Neural progenitor cell (in vitro differentiated cells): ENCODE data around the gene VAPB. TPM values are rescaled to one million over a fixed set of nuclear protein-coding genes. Genes with fewer than 3 reads are reported as not detected.

Source experiments
- DNase-seq: peaks from one replicate; pipeline ENCODE4 v3.0.0-alpha.2; 2016; ENCODE audit warnings: low spot score
- H2AFZ ChIP-seq: fragments of 200-600 bp; sonication (generic); replicated peaks from 2 replicates; pipeline ENCODE4 v1.6.1; 2016; ENCODE audit warnings: antibody characterized with exemption
- H3F3A ChIP-seq: fragments of 200-600 bp; sonication (generic); 2 replicates; pipeline ENCODE4 v1.6.1; 2016; ENCODE audit warnings: antibody characterized with exemption, low read depth
- H3K27ac ChIP-seq: fragments of 200-600 bp; sonication (generic); 2 replicates; pipeline ENCODE4 v1.5.1; 2016; ENCODE audit warnings: mild to moderate bottlenecking
- H3K27me3 ChIP-seq: fragments of 200-600 bp; sonication (generic); 2 replicates; pipeline ENCODE4 v1.6.1; 2016; ENCODE audit warnings: mild to moderate bottlenecking, moderate library complexity
- H3K36me3 ChIP-seq: fragments of 200-600 bp; sonication (generic); 2 replicates; pipeline ENCODE4 v1.5.1; 2016
- H3K4me1 ChIP-seq: fragments of 200-600 bp; sonication (generic); 2 replicates; pipeline ENCODE4 v1.6.1; 2016; ENCODE audit warnings: mixed run types
- H3K4me2 ChIP-seq: fragments of 200-600 bp; sonication (generic); 2 replicates; pipeline ENCODE4 v1.6.1; 2016
- H3K4me3 ChIP-seq: fragments of 200-600 bp; sonication (generic); 2 replicates; pipeline ENCODE4 v1.5.1; 2016
- H3K79me2 ChIP-seq: fragments of 200-600 bp; sonication (generic); 2 replicates; pipeline ENCODE4 v1.6.1; 2016; ENCODE audit warnings: low read depth
- H3K9ac ChIP-seq: fragments of 200-600 bp; sonication (generic); 2 replicates; pipeline ENCODE4 v1.6.1; 2016
- H3K9me3 ChIP-seq: fragments of 200-600 bp; sonication (generic); 2 replicates; pipeline ENCODE4 v1.5.1; 2016; ENCODE audit warnings: low read depth
- H4K20me1 ChIP-seq: fragments of 200-600 bp; sonication (generic); 2 replicates; pipeline ENCODE4 v1.6.1; 2016; ENCODE audit warnings: low read depth
- H3K27ac Mint-ChIP-seq: 3 replicates; pipeline ENCODE4 v1.8.0; 2021; ENCODE audit warnings: mixed read lengths
- H3K27me3 Mint-ChIP-seq: 2 replicates; pipeline ENCODE4 v1.8.0; 2022; ENCODE audit warnings: low read depth, mild to moderate bottlenecking, inconsistent platforms, moderate library complexity, mixed read lengths; ENCODE audit not compliant: insufficient read depth
- H3K36me3 Mint-ChIP-seq: 3 replicates; pipeline ENCODE4 v1.8.0; 2021; ENCODE audit warnings: mixed read lengths
- H3K4me1 Mint-ChIP-seq: 3 replicates; pipeline ENCODE4 v1.8.0; 2021; ENCODE audit warnings: mixed read lengths
- H3K4me3 Mint-ChIP-seq: 3 replicates; pipeline ENCODE4 v1.8.0; 2021; ENCODE audit warnings: mild to moderate bottlenecking, moderate library complexity, mixed read lengths
- H3K9me3 Mint-ChIP-seq: 3 replicates; pipeline ENCODE4 v1.8.0; 2020; ENCODE audit warnings: mixed read lengths
- CTCF ChIP-seq: fragments of 200-600 bp; sonication (generic); IDR thresholded peaks from 2 replicates; pipeline ENCODE4 v1.5.1; 2017; ENCODE audit warnings: antibody characterized with exemption, mild to moderate bottlenecking
- EZH2 ChIP-seq: fragments of 200-600 bp; sonication (generic); IDR thresholded peaks from 2 replicates; pipeline ENCODE4 v1.6.1; 2017; ENCODE audit warnings: antibody characterized with exemption, mild to moderate bottlenecking, moderate library complexity
- EZH2phosphoT487 ChIP-seq: fragments of 200-600 bp; sonication (generic); IDR thresholded peaks from 2 replicates; pipeline ENCODE4 v1.6.1; 2017; ENCODE audit warnings: antibody characterized with exemption
- total RNA-seq: library from RNA; depleted of rRNA; stranded (reverse); fragments of >200 nt; gene quantifications from 2 replicates; pipeline ENCODE4 v1.2.3, GENCODE V29; 2015; ENCODE audit warnings: low replicate concordance

The VAPB gene
- total RNA-seq, 1 donor from 2014 or later = 31.9 TPM

GRCh38 chr20:58497076-58497641, 108.1 kb downstream of the VAPB start:
- Mint-ChIP-seq H3K36me3 (no peaks in the 10 kb centered on the region), H3K27me3 (peaks cover 4% of the 10 kb centered on the region), H3K4me3 (no peak overlapping the region), H3K27ac (peak overlapping the region; percentile 72), H3K4me1 (peaks cover 11% of the 10 kb centered on the region), H3K9me3 (peaks cover 13% of the 10 kb centered on the region)
- H2AFZ ChIP-seq = no peak overlapping the region
- H3K9ac ChIP-seq = no peak overlapping the region
- TF ChIP-seq EZH2phosphoT487 (no peak), CTCF (no peak)
- H3F3A ChIP-seq = no peaks in the 10 kb centered on the region
- H3K4me2 ChIP-seq = no peak overlapping the region
- no peak overlapping the region for H3K4me3 ChIP-seq
- no peaks in the 10 kb centered on the region for H3K4me1 ChIP-seq
- no peaks in the 10 kb centered on the region for H3K27me3 ChIP-seq
- H3K9me3 ChIP-seq = no peaks in the 10 kb centered on the region
- no peaks in the 10 kb centered on the region for H3K79me2 ChIP-seq
- no peaks in the 10 kb centered on the region for H3K36me3 ChIP-seq
- H4K20me1 ChIP-seq = no peaks in the 10 kb centered on the region
- DNase-seq = no peak
- H3K27ac ChIP-seq = no peak overlapping the region

GRCh38 chr20:58497724-58498469, 108.9 kb downstream of the VAPB start:
- Histone ChIP-seq H2AFZ (no peak overlapping the region), H3F3A (no peaks in the 10 kb centered on the region), H3K4me2 (no peak overlapping the region), H3K36me3 (no peaks in the 10 kb centered on the region), H3K9ac (no peak overlapping the region), H3K27ac (no peak overlapping the region), H3K9me3 (no peaks in the 10 kb centered on the region), H4K20me1 (no peaks in the 10 kb centered on the region), H3K4me3 (no peak overlapping the region), H3K27me3 (no peaks in the 10 kb centered on the region), H3K79me2 (no peaks in the 10 kb centered on the region), H3K4me1 (no peaks in the 10 kb centered on the region)
- Mint-ChIP-seq H3K4me3 (no peak overlapping the region), H3K27ac (no peak overlapping the region), H3K27me3 (peaks cover 4% of the 10 kb centered on the region), H3K4me1 (peaks cover 11% of the 10 kb centered on the region), H3K36me3 (no peaks in the 10 kb centered on the region), H3K9me3 (peaks cover 13% of the 10 kb centered on the region)
- TF ChIP-seq CTCF = no peak
- TF ChIP-seq EZH2phosphoT487 = no peak
- TF ChIP-seq EZH2 = no peak
- no peak for DNase-seq

GRCh38 chr20:58498470-58499068, 109.5 kb downstream of the VAPB start:
- no peaks in the 10 kb centered on the region for H4K20me1 ChIP-seq
- H3K36me3 ChIP-seq = no peaks in the 10 kb centered on the region
- DNase-seq = no peak
- Mint-ChIP-seq H3K4me3 (no peak overlapping the region), H3K9me3 (peaks cover 15% of the 10 kb centered on the region), H3K27me3 (peaks cover 4% of the 10 kb centered on the region), H3K4me1 (peaks cover 11% of the 10 kb centered on the region), H3K27ac (no peak overlapping the region), H3K36me3 (no peaks in the 10 kb centered on the region)
- no peak overlapping the region for H3K9ac ChIP-seq
- H3K4me3 ChIP-seq = no peak overlapping the region
- TF ChIP-seq EZH2 = no peak
- no peak for TF ChIP-seq CTCF
- no peak for TF ChIP-seq EZH2phosphoT487
- no peaks in the 10 kb centered on the region for H3K27me3 ChIP-seq
- no peaks in the 10 kb centered on the region for H3K79me2 ChIP-seq
- H3F3A ChIP-seq = no peaks in the 10 kb centered on the region
- H3K27ac ChIP-seq = no peak overlapping the region
- H3K4me2 ChIP-seq = no peak overlapping the region
- no peaks in the 10 kb centered on the region for H3K9me3 ChIP-seq
- H3K4me1 ChIP-seq = no peaks in the 10 kb centered on the region
- no peak overlapping the region for H2AFZ ChIP-seq
